DMS 273 (cell line): ENCODE measurements around the gene PDGFD.
"Not testable (repeated sequence)": the region's sequence is repeated elsewhere in the genome, so short reads cannot be mapped to it uniquely, and the experiment has no call there.

Experiments used
- DNase-seq: peaks from one replicate; lab custom pipeline; 2025; ENCODE audit not compliant: unreplicated experiment; lab: John Stamatoyannopoulos, UW

Gene PDGFD

GRCh38 chr11:104057908-104058307 lies 106.0 kb downstream of the PDGFD start:
- DNase-seq, result no peak

- no peak for DNase-seq
Measured at GRCh38 chr11:104055596-104055995, 108.4 kb downstream of the PDGFD start.

GRCh38 chr11:104054911-104055529 lies 108.9 kb downstream of the PDGFD start:
- DNase-seq, result no peak

DNA sequence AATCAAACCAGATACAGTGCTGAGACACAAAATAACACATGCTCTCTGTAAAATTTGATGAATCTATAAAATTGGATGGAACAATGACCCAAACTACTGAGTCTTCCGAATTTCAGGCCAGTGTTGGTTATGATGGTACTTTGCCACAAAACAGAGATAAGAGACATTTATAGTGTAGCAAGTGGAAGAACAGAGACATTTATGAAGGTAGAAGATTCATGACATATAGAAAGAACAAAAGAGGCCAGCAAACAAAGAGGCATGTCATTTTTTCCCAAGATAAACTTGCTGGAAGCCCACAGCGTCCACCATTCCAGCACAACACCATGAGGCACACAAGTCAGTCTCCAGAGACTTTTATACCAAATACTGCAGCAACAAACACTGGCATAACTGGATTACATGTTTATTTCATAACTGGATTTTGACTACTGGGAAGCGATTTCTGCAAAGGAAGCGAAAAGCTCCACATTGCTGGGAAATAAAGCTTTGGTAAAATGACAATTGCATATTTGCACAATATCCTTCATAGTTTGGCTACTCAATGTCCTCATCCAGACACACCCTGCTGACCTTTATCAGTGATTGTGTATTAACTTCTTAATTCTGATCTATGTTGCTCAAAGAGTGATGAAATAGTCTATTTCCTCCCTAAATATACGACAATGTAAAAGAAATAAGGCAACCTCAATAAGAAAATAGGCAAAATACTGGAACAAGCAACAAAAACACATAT lies 110.0 kb downstream of the PDGFD start:
- DNase-seq, result no peak

- no peak for DNase-seq
Measured at GRCh38 chr11:104051778-104052177, 112.2 kb downstream of the PDGFD start.

DNA sequence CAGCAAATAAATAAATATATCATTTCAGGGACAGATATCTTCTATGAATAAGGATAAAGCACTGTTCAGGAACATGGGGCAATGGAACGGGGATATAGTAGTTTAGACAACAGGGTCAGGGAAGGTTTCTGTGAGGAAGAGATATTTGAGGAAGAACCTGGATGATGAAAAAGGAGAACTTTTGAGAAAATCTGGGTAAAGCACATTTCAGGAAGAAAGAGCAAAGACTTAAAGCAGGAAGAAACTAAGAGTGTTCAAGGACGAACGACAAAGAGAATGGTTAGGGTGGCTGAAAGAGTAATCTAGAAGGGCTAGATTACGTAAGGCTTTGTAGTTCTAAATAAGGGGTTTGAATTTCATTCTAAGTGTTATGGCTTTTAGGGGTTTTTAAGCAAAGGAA lies 114.8 kb downstream of the PDGFD start:
- DNase-seq, result no peak

DNA sequence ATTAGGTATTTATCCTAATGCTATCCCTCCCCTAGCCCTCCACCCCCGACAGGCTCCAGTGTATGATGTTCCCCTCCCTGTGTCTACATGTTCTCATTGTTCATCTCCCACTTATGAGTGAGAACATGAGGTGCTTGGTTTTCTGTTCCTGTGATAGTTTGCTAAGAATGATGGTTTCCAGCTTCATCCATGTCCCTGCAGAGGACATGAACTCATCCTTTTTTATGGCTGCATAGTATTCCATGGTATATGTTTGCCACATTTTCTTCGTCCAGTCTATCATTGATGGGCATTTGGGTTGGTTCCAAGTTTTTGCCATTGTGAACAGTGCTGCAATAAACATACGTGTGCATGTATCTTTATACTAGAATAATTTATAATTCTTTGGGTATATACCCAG lies 117.1 kb downstream of the PDGFD start:
- not testable (repeated sequence) for DNase-seq

GRCh38 chr11:104046331-104046730 lies 117.6 kb downstream of the PDGFD start:
- no peak for DNase-seq

DNA sequence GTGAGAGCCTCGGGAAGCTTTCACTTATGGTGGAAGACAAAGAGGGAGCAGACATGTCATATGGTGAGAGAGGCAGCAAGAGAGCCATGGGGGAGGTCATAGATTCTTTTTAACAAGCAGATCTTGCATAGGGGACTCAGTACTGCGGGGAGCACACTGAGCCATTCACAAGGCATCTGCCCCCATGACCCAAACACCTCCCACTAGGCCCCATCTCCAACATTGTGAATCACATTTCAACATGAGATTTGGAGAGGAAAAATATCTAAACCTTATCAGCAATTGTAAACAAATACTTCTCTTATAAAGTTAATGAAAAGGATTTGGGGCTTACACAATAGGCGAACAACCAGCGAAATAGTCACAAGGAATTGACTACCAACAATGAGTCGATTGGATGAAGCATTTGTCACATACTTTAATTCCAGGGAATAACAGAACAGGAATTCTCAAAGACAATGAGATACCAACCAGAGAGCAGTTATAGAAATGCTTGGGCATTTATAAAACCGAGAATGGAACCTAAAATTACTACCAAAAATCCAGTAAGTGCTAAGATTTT lies 120.2 kb downstream of the PDGFD start:
- no peak for DNase-seq

GRCh38 chr11:104043142-104043541 lies 120.8 kb downstream of the PDGFD start:
- no peak for DNase-seq

DNA sequence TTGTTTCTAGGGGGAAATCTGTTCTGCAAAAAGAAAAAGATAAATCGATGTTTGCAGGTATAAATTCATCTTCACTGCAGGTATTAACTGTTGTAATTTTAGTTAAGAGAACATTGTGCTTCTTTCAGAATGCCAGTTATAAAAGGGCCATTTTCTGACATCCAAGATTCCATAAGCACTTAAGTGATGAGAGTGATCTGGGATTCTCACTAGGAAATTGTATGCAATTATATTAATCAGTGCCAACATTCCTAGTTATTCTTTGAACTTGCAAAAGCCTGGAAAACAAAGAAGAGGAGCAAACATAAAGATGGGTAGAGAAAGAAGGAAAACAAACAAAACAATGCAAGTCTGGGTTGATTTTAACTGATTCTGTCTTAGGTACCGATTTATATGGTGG lies 122.2 kb downstream of the PDGFD start:
- DNase-seq, result no peak

DNA sequence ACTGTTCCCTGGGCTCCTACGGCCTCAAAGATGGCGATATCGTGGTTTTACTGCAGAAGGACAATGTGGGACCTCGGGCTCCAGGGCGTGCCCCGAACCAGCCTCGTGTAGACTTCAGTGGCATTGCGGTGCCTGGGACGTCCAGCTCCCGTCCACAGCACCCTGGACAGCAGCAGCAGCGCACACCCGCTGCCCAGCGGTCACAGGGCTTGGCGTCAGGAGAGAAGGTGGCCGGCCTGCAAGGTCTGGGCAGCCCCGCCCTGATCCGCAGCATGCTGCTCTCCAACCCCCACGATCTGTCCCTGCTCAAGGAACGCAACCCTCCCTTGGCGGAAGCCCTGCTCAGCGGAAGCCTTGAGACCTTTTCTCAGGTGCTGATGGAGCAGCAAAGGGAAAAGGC lies 127.0 kb downstream of the PDGFD start:
- no peak for DNase-seq

DNA sequence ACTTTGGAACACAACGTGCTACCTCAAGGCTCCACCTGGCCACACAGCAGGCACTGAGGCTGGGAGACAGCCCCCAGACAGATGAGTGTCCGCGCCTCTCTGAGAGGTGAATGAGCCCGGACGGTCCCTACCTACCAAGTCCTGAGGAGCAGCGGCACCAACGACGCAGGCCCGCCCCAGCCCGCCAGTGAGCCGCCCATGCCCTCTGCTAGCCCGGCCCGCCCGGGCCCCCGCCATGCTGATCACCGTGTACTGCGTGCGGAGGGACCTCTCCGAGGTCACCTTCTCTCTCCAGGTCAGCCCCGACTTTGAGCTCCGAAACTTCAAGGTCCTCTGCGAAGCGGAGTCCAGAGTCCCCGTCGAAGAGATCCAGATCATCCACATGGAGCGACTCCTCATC lies 127.4 kb downstream of the PDGFD start, which contains the start of gene DDI1:
Gene DDI1 (plus strand): TSS at position 53 of the 400 bp plus-strand sequence. CDS start 183 bp downstream, at position 236.
- no peak for DNase-seq

DNA sequence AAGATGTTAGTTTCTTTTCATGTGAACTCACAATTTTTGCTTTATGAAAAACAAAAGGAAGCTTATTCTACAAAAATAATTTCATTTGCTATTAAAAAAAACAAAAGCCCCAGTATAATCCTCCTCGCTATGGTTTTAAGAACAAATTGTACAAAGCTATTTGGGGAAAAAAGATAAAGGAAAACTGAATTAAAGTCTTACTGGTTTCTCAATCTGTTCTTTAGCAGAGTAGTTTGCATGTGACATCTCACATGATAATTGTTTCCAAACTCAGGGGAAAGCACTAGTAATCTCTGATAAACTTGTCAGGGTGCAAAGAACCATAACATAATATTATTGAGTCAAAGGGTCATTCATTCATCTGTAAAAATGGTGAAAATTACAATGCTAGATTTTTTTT lies 130.4 kb downstream of the PDGFD start:
- DNase-seq, result no peak

DNA sequence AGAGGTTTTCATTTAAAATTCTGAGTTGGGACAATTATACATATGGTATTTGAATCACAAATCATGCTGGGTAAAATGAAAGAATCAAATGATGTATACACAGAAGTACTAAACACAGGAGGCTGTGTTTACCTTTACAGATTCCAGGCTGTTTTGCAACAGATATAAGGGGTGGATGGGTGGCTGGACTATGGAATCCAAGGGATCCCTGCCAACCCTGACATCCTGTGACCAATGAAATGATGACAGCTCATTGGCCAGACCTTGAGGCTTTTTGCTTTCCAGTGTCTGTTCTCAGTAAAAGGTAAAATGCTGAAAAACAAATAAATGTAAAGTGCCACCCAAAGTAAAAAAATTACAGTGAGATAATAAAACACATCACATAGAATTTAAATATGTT lies 130.8 kb downstream of the PDGFD start:
- no peak for DNase-seq

- no peak for DNase-seq
Measured at GRCh38 chr11:104028476-104029263, 135.3 kb downstream of the PDGFD start.

DNA sequence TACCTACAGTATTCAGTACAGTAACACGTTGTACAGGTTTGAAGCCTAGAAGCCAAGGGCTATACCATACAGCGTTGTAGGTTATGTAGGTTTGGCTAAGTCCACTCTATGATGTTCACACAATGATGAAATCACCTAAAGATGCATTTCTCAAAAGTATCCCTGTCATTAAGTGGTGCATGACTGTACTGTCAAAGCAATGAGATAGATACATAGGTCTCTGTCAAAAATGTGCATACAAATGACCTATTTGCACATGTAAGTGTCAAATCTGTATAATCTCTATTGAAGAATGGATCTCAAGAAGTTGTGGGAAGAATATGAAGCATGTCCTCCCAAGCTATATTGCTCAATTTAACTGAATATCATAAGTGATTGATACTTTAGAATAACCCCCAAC lies 139.4 kb downstream of the PDGFD start:
- DNase-seq, result no peak

- DNase-seq, result no peak
Measured at GRCh38 chr11:104015649-104016415, 148.1 kb downstream of the PDGFD start.

DNA sequence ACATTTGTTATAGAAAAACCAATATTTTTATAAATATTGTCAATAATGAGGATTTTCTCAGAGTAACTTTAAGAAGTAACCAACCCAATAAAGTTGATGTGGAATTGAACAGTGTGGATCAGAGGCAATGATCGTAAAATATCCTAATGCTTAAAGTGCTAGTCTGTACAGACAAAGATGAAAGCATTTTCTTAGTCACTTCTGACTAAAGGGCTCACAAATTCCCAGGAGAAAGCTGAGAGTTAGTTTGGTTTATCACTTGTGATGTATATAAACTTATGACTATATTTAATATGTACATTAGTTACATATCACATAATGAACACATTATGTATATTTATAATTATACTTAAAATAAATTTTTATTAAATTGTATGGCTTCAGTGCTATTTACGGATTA lies 152.9 kb downstream of the PDGFD start:
- no peak for DNase-seq

DNA sequence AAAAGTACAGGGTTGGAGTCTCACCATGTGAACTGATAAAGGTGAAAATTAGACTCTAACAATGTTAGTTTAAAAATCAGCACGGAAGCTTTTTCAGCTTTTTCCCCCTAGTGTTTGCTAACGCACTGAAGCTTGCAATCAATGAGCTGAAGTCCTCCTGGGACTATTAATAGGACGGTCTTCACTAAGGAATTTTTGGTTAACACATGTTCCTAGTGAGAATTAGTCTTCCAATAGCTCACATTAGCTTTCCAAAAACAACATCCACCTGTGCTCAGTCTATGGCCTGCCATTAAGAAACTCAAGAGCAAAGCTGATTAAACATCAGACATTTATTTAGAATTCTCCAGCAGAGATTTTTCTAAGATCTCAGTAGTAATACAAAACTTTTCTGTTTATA lies 154.2 kb downstream of the PDGFD start:
- no peak for DNase-seq
